SH-SY5Y (cell line): ENCODE data around the gene YY1.

ENCODE experiments used
- GATA2 ChIP-seq: IDR thresholded peaks from 2 replicates; pipeline ENCODE4 v1.6.1; 2011; ENCODE audit warnings: mild to moderate bottlenecking, low read depth, low read length
- GATA3 ChIP-seq: IDR thresholded peaks from 2 replicates; pipeline ENCODE4 v1.6.1; 2011; ENCODE audit warnings: low read depth, mild to moderate bottlenecking, low read length, moderate library complexity

GRCh38 chr14:100306101-100306997, 67.4 kb downstream of the YY1 start, which contains the start of gene SLC25A29:
- TF ChIP-seq GATA2 (no peak), GATA3 (no peak)
